SIG-M5 (cell line): ENCODE measurements around the gene SLCO2A1.

Experiments used
- DNase-seq: peaks from one replicate; lab custom pipeline; 2025; lab: John Stamatoyannopoulos, UW

Gene SLCO2A1

GRCh38 chr3:133980035-133980434 is 49.7 kb downstream of the SLCO2A1 start:
- no peak for DNase-seq

- no peak for DNase-seq
Observed at GRCh38 chr3:133979553-133979952, 50.2 kb downstream of the SLCO2A1 start.

DNA sequence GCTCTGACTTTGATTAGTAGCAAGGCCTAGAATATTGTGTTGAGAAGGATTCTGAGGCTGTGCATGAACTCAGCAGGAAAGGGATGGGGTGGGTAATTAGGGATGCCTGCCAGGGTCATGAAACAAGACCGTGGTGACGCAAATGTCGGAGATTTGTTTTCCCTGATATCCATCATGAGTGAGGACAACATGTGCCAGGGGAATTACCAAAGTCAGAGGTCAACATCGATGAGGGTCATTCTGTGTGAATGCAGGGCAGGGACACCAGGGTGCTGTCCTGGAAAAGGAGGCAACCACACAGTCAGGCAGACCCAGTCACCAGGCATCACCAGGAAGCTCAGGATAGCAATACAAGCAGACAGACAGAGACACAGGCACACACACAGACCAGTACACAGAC is 52.2 kb downstream of the SLCO2A1 start:
- no peak for DNase-seq

- DNase-seq: no peak
Observed at GRCh38 chr3:133973249-133973980, 56.3 kb downstream of the SLCO2A1 start.

- no peak for DNase-seq
Observed at GRCh38 chr3:133972156-133972555, 57.6 kb downstream of the SLCO2A1 start.

DNA sequence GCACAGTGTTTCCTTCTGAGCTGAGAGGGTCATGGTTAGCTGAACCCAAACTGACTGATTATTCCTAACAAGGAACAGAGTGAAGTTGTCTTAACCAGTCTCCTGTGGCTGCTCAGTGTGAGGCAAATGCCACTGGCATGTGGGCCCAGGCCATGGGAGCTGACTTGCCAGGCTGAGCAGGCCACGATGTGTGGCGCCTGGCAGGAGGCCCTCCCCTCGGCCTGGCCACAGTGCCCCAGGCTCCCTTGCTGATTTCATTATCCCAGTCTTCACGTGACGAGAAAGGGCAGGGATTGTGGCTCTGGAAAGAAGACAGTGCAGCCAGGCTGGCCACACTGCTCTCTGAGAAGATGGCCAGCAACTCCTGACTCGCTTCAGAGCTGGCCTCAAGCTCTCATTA is 58.8 kb downstream of the SLCO2A1 start:
- no peak for DNase-seq

- no peak for DNase-seq
Observed at GRCh38 chr3:133970339-133970738, 59.4 kb downstream of the SLCO2A1 start.

GRCh38 chr3:133967992-133968892 is 61.5 kb downstream of the SLCO2A1 start:
- no peak for DNase-seq

GRCh38 chr3:133966954-133967353 is 62.8 kb downstream of the SLCO2A1 start:
- DNase-seq: no peak

DNA sequence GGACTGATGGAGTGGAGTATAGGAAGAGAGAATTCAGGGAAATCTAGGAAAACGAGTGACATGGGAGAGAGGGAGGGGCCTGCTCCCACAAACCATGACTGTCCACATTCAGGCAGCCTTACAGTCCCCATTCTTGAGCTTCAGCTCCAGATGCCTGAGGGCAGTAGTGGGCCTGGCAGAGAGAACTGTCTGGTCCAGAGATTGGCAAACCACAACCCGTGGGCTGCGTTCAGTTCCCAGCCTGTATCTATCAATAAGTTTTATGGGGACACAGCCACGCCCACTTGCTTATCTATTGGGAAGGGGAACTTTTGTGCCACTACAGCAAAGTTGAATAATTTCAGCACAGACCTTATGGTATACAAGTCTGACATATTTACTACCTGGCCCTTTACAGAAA is 63.8 kb downstream of the SLCO2A1 start:
- DNase-seq: no peak

- no peak for DNase-seq
Observed at GRCh38 chr3:133965013-133965570, 64.6 kb downstream of the SLCO2A1 start.

GRCh38 chr3:133964547-133964946 is 65.2 kb downstream of the SLCO2A1 start:
- no peak for DNase-seq

- no peak for DNase-seq
Observed at GRCh38 chr3:133963657-133964396, 65.9 kb downstream of the SLCO2A1 start.

GRCh38 chr3:133962849-133963248 is 66.9 kb downstream of the SLCO2A1 start:
- no peak for DNase-seq

DNA sequence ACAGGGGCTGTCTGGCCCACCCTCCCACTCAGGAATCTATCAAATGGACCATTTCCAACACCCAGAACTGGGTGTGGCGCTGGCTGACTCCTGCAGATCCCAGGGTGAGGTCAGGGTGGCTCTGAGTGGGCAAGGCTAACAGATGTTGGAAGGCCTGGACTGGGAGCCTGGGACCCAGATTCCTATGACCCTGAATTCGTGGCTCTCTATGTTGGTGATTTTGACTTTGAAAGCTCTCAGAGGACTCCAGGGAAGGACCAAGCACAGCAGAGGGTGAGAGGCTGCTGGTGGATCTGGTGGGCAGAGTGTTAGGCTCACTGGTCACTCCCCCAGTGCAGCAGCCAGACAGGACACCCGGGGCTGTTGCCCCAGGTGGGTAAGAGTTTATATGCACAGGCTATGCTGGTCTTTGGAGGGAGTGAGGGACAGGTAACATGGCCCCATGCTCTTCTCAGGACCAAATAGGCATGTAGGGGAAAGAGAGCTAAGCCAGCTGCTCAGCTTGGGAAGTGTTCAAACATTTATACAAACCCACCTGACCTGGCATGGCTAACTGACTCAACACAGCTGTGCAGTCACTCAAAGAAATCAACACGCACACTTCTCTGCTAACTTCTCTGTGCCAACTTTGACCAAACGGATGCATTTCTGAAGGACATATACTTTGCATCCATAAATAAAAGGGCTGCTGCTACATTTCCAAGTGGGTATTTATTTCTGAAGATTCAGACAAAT is 71.5 kb downstream of the SLCO2A1 start:
- no peak for DNase-seq

GRCh38 chr3:133956982-133957381 is 72.7 kb downstream of the SLCO2A1 start:
- no peak for DNase-seq

- DNase-seq: no peak
Observed at GRCh38 chr3:133956353-133956752, 73.4 kb downstream of the SLCO2A1 start.

DNA sequence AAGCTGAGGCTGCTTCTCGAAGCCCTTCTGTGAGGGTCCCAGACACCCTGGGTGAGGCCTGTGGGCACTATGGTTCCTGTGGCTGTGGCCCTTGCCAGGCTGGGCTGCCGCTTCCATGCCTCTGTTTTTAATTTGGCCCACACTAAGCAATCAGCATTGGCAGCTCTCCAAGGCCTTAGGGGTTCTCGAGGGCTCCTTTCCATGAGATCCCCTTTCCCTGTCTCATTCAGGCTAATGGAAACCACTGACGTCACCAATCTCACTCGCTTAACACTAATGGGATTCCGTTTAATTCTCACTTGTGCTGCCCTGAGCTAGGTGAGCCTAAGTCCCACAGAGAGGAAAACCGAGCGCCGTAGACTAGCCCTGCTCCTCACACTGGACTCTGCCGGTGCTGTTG is 73.8 kb downstream of the SLCO2A1 start:
- no peak for DNase-seq

DNA sequence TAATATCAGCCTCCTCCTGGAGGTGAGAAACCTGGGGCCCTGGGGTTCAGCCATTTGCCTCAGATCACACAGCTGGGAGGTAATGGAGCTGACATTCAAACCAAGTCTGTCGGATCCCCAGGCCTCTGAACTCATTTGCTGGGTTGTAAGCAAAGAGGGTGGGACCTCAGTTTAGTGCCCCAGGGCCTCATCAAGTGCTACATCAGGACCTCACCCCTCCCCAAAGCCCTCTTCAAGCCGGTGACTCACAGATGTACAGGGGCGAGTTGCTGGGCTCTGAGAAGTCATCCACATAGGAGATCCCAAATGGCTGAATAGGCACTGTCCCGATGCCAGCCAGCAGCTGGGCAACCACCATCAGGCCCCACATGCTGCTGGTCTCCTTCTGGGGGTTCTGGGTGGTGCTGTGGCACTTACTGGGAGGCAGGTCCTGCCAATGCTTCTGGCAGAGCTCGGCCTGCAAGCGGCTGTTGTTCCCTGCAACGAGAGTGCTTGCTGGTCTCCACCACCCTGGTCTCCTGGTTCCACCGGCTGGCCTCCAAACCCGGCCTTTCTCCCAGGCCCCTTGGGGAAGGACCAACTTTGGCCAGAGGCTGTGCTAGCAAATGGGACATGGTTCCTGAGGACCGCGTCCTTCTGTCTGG is 74.9 kb downstream of the SLCO2A1 start:
- DNase-seq: no peak

GRCh38 chr3:133953297-133953696 is 76.4 kb downstream of the SLCO2A1 start:
- DNase-seq: no peak

DNA sequence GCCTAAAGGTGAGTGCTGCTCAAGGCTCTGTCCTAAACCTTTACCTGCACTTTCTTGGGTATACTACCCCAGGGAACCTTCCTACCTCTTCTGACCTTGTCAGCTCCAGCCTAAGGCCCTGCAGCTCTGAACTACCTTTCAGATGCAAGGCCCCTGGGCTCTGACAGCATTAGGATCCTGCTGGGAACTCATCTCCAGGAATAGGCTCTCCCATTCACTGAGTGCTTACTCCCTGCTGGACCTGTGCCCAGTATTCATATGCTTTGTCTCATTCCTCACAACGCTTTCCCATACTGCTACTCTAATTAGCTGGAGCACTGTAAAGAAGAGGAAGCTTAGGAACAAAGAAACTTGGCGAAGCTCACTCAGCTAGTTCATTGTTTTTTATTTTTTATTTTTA is 80.3 kb downstream of the SLCO2A1 start:
- DNase-seq: no peak
